HG03103 (cell line): ENCODE data around the gene DNAJC15.

Source experiments
- ATAC-seq: cut with Tn5 transposase; IDR thresholded peaks from one replicate; pipeline ENCODE4 v1.9.1; 2021; ENCODE audit warnings: low read depth; ENCODE audit not compliant: unreplicated experiment

Gene DNAJC15

DNA sequence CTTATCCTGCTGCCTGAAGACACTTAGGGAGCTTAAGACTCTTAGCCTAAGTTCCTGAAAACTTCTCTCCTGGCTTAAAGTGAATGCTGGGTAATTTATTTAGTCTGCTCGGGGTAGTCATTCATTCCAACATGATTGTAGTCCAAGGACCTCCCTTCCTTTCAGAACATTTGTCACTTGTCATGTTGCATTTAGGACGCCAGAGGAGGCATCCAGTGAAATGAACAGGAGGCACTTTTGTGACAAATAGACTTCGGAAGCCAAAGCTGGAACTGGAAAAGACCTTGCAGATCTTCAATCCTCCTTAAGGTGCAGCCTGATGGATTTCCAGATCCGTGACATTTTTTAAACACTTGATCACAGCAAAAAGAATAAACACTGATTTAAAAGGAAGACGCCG is 95.1 kb downstream of the DNAJC15 start:
- ATAC-seq = no peak

DNA sequence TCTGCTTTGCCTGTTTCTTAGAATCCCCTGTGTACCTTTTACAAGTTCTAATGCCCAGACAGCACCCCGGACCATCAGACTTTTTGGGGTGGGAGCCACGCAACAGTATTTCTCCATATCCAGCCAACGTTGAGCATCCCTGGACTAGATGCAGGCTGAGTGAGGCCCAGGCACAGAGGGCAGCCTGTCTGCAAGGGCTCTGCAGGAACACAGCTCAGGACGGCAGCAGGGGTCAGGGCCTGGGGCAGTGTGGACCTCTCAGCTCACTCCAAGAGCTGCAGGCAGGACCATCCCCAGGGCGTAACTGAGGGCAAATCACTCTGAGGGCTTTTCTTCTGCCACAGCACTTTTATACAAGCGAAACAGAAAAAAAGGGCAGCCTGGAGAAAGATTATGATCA is 95.8 kb downstream of the DNAJC15 start:
- ATAC-seq = no peak

DNA sequence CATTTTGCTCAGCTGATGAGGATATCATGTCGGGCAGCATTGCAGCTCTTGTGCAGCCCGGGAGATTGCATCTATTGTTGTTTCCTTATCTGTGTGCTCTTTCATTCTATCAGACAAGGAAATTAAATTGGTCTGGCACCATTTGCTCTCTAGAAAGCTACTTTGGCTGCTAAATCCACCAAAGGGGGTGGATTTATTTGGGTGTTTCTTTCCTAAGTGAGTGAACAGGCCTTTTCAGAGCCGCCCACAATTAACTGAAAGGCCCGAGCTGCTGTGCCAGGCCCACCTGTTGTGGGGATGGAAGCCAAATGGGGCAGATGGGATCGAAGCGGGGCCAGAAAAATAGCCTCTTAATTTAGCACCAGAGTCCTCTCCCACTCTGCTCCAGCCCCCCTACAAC is 99.4 kb downstream of the DNAJC15 start:
- ATAC-seq = no peak

DNA sequence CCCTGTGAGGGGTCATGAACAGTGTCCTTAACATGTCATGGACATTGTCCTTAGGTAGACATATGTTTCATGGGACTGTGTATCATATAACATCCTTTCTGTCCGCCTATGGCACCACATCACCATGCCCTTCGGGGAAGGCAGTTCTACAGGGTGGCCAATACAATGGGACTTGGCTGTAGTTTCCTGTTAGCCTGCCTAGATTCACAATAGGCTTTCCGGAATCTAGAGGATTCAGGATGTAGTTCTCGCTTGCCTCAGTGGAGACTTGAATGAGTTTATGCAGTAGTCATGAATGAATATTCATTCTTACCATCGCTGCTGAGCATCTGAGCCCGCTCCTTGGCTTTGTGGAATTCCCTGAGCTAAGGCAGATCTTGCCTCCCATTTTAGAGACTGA is 100.5 kb downstream of the DNAJC15 start:
- ATAC-seq = no peak

DNA sequence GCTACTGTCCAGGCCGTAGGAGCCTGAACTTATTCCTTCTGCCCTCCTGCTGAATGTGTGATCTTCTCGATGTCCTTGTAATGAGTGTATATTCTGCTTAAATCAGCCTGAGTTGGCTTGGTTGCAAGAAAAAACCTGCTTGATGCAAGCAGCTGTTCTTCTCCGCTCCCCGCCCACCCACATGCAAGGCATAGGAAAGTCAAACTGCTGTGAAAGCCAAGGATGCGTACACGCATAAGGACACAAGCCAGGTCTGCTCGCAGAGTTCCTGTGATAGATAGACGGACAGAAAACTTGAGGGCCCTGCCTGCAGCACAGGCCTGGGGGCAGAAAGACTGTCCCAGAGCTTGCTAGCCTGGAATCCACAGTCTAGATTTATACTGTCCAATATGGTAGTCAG is 101.1 kb downstream of the DNAJC15 start:
- no peak for ATAC-seq

DNA sequence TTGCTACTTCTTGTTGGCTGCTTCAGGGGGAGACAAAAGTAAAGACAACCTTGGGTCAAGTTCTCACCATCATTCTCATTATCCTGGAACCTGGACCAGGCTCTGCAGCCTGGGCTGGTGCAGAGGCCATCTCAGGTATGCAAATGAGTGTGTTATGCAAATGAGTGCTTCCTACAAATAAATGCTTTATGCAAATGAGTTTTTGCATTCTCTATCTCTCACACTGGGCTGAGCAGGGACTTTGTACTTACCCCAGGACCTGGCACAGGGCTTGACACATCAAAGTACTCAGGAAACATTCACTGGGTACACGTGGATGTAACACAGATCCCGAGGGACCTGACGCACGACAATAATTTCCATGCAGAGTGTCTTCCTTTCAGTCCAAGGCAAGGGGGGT is 103.0 kb downstream of the DNAJC15 start:
- no peak for ATAC-seq

DNA sequence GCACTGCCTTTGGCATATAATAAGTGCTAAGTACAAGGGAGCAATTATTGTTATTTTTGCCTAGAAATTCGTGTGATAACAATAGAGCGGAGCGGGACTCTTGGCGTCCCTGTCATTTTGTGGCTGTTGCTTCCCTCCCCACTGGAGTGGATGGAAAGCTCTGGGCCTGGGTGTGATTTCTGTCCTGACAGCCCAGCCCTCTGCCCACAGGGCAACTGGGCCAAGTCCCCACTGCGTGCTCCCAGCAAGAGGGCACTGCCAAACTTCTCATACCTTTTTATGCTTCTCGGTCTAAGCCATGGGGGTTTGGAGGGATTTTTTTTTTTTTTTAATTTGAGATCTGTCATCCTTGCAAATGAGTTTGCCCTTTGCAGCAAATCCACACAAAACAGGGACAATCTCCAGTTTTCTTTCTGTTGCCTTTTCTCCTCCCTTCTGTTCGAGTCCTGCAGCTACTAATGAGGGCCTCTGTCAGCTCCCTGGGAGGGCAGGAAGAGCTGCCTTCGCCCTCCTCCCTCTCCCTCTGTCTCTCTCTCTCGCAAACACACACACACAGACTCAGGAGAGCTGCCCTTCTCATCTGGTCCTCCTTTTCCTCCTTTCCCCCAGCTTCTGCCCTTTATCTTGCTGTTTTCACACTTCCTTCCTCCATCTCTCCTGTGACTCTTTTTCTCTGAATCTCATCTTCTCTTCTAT is 103.9 kb downstream of the DNAJC15 start:
- ATAC-seq = no peak

DNA sequence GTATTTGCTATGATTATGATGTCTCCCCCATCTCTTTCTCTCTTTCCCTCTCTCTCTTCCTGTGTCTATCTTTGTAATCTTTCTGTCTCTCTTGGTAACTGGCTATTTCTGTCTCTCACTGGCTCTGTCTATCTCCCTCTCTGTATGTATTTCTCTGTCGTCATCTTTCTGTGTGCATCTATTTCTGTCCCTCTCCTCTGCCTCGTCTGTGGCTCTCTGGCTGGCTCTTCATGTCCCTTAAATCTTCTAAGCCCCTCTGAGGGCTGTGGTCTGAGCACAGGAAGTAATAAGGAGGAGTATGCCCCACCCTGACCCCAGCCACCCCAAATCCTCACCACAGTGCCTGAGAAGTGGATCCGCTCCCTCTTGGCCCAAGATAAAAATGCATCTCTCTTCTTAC is 104.4 kb downstream of the DNAJC15 start:
- no peak for ATAC-seq

DNA sequence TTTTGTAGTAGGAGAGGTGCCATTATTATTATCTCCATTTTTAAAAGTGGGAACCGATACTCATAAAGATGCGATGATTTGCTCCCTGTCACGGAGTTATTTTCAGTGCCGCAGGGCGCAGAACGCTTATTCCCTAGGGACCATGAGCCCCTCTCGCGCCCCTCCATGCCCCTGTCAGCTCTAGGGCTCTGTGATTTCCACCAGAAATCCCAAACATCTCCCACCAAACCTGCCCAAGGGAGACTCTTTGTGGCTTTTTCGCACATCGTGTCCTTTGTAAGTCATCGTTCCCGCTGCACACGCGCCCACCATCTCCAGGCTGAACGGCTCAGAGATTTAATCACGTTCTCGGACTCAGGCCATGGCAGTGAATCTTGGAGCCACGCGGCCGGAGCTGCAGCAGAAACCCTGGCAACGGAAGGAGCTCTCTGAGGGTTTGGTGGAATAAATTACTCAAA is 105.1 kb downstream of the DNAJC15 start:
- no peak for ATAC-seq

DNA sequence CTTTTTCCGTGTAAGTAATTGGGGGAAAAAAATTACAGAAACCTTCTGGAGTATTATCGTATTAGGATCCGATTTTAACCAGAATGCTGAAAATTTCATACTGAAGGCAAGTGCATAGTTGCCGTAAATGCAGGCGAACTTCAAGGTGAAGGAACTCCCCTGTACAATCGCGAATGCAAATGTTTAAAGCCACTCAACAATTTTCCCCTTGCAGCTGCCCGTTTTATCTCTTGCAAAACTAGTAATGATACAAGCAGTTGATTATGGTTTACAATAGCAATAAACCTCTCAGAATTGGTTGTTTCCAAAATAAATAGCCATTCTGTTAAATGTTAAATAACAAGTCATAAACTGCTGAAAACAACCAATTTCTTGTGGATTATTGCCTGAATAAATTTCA is 105.7 kb downstream of the DNAJC15 start:
- ATAC-seq = no peak

DNA sequence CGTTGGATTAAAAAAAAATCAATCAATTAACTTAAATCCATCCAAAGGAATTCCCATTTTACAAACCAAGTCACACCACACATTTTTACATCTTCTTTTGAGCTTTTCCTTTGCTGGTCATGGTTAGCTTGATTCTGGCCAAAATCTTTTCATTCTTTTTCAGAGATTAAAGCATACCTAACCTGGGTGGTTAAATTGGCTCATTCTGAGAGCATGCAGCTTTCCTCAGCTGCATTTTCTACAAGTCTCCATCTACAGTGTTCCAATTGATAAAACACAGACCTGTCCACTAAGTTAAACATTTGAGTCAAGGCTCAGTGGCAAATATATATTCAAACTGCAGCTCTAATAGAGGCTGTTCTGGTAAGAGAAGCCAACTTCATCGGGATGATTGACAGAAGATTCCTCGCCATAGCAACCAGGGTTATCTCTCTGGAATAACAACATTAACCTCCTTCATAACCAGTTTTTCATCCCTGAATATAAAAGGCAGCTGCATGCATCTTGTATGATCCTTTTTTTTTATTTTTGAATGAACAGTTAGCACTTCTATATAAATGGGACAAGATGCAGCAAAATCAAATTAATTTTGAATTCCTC is 106.2 kb downstream of the DNAJC15 start:
- no peak for ATAC-seq

DNA sequence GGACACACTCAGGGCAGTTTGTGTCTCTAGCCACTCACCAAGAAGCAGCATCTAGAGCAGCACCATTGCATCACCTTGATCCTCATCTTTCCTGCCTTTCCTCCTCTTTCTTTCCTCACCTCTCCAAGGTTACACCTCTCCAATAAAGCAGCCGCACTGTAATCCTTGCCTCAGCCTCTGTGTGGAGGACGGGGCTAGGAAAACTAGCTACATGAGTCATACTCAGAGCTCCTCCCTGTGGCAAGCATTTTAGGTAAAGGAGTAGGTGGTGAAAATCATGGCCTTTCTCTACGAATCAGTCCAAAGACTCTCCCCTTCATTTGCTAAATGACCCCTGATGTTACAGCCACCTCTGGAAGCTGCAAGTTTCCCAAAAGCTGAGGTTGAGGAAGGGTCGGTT is 108.9 kb downstream of the DNAJC15 start:
- ATAC-seq = no peak

DNA sequence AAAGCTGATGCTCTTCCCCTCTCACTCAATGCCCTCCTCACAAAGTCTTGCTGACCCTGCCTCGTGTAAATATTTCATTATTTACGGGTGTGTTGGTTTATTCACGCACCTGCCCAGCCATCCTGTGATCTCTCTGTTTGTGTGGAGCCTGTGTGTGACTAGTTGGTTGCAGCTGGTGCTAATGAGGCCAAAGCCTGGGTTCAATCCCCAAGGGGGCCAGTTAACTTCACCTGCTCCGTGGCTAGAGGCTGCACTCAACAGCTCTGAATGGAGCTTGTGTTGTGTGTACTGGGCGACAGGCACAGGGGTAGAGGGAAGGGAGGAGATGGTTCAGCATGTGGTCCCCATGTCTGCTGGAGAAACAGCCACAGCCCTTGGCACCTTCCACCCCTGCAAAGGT is 109.5 kb downstream of the DNAJC15 start:
- no peak for ATAC-seq

DNA sequence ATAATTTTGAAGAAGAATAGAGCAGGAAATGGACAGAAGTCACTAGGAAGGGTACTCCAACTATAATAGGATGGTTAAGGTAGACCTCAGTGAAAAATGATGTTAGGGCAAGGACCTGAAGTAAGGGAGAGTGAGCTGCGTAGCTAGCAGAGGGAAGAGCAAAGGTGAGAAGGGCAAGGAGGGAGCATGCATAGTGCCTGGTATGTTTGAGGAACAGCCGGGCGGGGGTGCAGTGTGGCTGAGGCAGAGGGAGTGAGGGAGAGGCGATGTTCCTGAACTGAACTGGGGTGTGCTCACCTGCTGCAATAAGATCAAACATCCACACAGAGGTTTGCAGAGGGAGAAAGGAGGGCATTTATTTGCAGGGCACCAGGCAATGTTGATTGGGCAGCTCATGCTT is 110.4 kb downstream of the DNAJC15 start:
- no peak for ATAC-seq

DNA sequence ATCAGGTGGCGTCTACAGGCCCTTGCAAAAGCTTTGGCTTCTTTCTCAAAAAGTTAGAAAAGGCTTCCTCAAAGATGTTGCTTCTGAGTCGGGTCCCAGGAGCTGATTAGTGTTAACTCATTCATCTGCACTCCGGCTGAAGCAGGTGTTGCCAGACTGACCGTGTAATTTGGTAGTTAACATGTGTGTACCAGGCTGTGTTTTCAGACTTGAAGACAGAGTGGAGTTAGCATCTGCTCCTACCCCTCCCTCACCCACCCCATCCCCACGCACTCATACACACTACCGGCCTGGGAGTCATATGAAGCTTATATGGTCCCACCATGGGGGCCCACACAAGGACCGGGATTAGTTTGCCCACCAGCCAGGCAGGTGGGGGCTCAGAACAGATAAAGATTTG is 111.5 kb downstream of the DNAJC15 start:
- no peak for ATAC-seq

DNA sequence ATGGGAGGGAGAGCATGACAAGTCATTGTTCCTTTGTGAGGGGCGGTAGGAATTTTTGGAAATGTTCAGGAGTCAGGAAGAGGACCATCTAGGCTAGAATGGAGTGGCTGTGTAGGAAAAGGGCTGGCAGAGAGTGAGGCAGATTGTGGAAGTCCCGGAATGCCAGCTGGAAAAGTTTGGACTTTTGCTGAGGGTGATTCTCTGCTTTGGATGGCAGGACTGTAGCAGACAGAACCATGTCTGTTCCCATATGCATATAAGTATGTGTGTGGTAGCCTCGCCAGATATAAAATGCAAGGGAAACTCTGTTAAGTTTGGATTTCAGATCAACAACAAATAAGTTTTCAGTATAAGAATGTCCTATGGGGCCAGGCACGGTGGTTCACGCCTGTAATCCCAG is 112.1 kb downstream of the DNAJC15 start:
- no peak for ATAC-seq

DNA sequence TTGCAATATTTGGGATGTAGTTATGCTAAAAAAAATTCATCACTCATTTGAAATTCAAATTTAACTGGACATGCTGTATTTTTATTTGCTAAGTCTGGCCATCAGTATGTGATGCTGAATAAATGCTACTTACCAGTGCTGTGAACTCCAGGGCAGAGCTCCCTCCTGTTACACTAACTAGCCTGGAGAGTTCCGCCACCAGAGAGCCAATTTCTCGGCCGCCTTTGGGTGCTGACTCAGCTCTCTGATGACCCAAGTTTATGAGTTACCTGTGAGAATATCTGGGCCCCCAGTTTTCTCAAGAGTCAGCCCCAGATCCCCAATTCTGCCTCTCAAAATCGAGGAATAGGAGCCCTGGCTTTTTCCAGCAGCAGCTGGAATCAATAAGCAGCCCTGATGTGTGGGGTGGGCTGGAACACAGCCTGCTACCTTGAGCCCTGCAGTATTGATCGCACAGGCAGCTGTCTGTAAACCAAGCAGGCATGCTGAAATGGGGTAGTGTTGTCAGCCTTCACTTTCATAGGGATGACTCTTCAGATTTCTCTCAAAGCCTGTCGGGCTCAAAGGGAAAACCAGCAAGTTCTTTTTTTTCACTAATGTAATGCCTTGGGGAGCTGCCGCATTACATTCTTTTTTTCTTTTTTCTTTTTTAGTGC is 113.7 kb downstream of the DNAJC15 start:
- no peak for ATAC-seq

DNA sequence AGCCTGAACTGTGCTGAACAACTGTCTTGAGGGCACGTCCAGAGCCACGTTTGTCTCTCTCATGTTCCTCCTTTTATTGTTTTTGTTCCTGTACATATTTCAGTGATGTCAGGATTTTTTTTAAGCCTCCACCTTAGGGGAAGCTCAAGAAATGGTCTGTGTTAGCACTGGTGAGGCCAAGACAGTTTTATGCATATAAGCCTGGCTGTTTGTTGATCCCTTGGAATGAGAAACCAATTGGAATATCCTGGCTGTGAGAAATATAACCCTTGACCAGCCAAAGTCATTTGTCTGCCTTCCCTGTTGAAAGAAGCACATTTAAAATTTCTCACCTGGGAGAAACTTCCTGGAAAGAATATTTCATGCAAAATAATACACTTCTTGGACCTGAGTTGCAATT is 115.8 kb downstream of the DNAJC15 start:
- no peak for ATAC-seq

DNA sequence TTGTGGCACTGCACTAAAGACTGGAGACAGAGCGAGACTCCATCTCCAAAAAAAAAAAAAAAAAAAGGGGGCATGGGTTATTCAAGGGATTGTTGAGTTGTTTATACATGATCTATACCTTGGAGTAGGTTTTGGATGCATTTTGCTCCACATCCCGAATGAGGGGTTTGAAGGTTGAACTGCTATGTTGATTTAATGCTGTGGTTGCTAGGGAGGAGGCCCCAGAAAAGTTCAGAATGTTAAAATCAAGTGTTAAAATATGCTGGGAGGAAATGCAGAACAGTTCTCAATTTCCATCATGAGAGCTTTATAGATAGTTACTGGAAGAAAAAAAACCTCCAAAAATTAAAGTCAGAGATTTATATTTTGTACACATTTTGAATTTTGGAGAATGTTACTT is 116.5 kb downstream of the DNAJC15 start:
- no peak for ATAC-seq

DNA sequence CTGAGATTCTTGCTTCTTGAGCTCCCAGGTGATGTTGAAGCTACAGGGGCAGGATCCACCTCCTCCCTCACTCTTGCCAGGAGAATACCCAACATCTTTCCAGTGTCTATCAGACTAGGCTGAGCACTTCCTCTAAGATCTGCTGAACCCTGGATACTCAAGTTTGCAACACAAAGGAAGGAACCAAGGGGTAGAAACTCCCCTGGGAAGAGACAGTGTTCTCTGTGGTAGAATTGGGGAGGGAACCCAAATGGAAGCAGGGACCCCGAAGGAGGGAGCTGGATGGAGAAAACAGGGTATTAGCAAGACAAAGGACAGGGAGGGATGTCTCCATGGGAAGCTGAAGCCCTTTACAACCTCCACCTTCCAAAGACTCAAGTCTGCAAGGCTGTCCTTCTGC is 117.6 kb downstream of the DNAJC15 start:
- ATAC-seq = no peak

DNA sequence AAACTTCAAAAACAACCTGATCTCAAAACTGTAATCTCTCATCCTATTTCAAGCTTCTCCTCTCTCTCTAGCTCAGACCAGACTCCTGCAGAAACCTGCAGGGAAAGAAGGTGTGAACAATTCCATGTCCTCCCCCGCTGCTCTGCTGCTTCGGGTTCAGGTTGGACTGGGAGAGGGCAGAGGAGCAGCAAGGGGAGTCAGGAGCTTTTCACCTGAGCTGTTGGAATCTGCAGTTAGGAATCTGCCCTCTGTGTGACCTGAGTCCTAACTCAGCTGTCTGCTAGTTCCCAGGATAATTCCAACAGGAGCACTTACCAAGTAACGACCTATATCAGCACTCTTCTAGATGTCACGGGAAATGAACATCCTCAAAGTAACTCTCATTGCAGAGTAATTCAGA is 118.3 kb downstream of the DNAJC15 start:
- no peak for ATAC-seq

DNA sequence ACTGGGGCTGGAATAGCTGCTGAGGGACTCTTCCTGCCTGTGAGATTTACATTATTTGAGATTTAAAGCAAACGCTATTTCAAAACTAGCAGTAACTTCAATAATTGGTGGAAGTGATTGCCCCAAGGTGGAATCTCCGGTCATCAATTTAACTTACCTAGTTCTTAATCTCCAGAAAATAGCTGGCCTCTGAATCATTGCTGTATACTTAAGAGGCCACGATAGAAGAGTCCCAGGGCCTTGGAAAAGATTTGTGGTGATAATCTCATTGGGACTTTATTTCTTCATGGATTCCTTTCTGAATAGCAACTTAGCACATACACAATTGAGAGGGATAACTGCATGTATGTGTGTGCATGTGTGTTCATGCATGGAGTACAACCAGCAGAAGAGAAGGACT is 120.2 kb downstream of the DNAJC15 start:
- no peak for ATAC-seq
